PFSK-1 (cell line): ENCODE data around the gene THRSP.
A peak's percentile ranks its signal among the peaks of the same experiment; 100 is the strongest.

Source experiments
- FOXP2 ChIP-seq: optimal IDR thresholded peaks from 2 replicates; pipeline ENCODE3; 2011; ENCODE audit warnings: borderline replicate concordance, control low read depth, inconsistent platforms; ENCODE audit not compliant: insufficient read depth; ENCODE audit errors: extremely low read length, extremely low read depth
- POLR2AphosphoS5 ChIP-seq: IDR thresholded peaks from 2 replicates; pipeline ENCODE4 v1.6.1; 2012; ENCODE audit warnings: low read depth, mild to moderate bottlenecking, control low read depth, low read length, moderate library complexity
- SIN3A ChIP-seq: IDR thresholded peaks from 2 replicates; pipeline ENCODE4 v1.6.1; 2012; ENCODE audit warnings: mild to moderate bottlenecking, low read length, moderate library complexity, borderline replicate concordance; ENCODE audit not compliant: insufficient read depth
- TAF1 ChIP-seq: IDR thresholded peaks from 2 replicates; pipeline ENCODE4 v1.6.1; 2012; ENCODE audit warnings: low read length, control low read depth, borderline replicate concordance; ENCODE audit not compliant: insufficient read depth
- TF ChIP-seq, protein P1 (sequence below), 2 experiments: IDR thresholded peaks; 2 replicates each; pipeline versions ENCODE4 v1.6.1 to v1.8.0; 2011 to 2012; ENCODE audit warnings: low read depth in 2 of 2, low read length in 2 of 2, control low read depth in 1 of 2, inconsistent platforms in 1 of 2, mild to moderate bottlenecking in 1 of 2, moderate library complexity in 1 of 2; ENCODE audit not compliant: insufficient read depth in 1 of 2

THRSP gene

DNA sequence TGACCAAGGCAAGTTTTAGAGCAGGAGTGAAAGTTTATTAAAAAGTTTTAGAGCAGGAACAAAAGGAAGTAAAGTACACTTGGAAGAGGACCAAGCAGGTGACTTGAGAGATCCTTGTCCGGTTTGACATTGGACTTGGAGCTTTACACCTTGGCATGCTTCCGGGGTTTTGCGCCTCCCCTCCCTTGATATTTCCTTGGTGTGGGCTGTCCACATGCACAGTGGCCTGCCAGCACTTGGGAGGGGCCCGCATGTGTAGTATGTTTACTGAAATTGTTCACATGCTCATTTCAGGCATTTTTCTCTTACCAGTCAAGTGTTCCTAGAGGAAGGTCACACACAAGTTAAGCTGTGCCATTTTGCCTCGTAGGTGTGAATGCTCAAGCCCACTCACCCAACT lies 19.0 kb upstream of the THRSP start:
- TF ChIP-seq SIN3A (no peak), TAF1 (no peak), FOXP2 (no peak)
- TF ChIP-seq, protein P1, sequence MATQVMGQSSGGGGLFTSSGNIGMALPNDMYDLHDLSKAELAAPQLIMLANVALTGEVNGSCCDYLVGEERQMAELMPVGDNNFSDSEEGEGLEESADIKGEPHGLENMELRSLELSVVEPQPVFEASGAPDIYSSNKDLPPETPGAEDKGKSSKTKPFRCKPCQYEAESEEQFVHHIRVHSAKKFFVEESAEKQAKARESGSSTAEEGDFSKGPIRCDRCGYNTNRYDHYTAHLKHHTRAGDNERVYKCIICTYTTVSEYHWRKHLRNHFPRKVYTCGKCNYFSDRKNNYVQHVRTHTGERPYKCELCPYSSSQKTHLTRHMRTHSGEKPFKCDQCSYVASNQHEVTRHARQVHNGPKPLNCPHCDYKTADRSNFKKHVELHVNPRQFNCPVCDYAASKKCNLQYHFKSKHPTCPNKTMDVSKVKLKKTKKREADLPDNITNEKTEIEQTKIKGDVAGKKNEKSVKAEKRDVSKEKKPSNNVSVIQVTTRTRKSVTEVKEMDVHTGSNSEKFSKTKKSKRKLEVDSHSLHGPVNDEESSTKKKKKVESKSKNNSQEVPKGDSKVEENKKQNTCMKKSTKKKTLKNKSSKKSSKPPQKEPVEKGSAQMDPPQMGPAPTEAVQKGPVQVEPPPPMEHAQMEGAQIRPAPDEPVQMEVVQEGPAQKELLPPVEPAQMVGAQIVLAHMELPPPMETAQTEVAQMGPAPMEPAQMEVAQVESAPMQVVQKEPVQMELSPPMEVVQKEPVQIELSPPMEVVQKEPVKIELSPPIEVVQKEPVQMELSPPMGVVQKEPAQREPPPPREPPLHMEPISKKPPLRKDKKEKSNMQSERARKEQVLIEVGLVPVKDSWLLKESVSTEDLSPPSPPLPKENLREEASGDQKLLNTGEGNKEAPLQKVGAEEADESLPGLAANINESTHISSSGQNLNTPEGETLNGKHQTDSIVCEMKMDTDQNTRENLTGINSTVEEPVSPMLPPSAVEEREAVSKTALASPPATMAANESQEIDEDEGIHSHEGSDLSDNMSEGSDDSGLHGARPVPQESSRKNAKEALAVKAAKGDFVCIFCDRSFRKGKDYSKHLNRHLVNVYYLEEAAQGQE (IDR thresholded peaks at IDR 0.05; ENCODE audit: insufficient read depth in 1 of 2, low read depth in 2 of 2, low read length in 2 of 2): no peak

DNA sequence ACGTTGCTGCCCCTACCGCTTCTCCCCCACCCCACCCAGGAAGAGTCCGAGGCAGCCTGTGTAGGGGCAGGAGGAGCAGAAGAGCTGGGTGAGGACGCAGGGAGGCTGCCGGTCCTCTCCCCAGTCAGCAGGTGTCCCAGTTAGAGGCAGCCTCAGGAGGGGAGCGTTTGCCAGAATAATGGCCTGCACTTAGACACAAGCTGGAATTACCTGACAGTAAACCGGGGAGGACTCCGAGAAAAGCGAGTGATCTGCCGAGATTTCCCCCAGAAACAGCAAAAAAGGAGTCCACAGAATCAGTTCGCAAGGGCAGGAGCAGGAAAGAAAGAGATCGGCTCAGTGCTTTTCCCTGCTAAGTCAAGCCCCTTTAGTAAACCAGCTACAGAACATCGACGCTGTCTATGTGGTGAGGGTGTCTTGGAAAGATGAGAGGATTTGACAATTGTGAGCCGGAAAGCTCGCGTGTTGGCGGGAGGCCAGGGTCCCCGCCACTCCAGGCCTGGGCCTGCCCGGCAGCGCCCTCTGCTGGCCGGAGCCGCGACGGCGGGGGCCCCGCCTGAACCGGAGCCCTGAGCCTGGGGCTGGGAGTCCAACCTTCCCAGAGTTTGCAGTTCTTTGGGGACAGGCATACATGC lies 17.7 kb upstream of the THRSP start:
- TF ChIP-seq FOXP2 (peak; percentile 51), POLR2AphosphoS5 (peak; percentile 47; the same call in 1 of the 2 replicates), TAF1 (no peak), SIN3A (peak; percentile 38; the same call in 1 of the 2 replicates)
- TF ChIP-seq, protein P1 (IDR thresholded peaks at IDR 0.05; ENCODE audit: insufficient read depth in 1 of 2, low read depth in 2 of 2, low read length in 2 of 2): no peak

DNA sequence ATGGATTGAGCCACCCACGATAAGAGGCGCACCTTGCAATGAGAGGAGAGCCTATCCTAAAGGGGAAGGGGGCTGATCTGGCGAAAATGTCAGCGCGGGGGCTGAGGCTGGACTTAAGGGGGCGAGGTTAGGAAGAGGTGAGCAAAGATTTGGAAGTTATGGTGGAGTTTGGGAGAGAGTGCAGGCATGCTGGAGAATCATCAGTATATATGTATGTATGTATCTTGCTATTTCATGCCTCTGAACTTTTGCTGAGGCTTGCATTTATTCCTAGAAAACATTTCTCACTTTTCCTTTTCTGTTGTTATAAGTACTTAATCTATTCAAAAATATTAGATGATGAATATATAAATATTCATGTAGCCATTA lies 17.2 kb upstream of the THRSP start:
- TF ChIP-seq POLR2AphosphoS5 (no peak), TAF1 (no peak), SIN3A (no peak)

DNA sequence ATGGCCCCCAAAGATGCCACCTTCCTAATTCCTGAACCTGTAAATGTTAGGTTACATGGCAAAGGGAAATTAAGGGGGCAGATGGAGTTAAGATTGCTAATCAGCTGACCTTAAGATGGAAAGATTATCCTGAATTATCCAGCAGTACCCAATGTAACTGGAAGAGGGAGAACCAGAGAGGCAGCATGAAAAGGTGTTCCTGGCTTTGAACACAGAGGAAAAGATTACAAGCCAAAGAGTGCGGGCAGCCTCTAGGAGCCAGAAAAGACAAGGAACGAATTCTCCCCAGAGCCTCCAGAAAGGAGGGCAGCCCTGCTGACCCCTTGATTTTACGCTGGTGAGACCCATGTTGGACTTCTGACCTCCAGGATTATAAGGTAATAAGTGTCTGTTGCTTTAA lies 15.1 kb upstream of the THRSP start:
- TF ChIP-seq POLR2AphosphoS5 (no peak), TAF1 (no peak), SIN3A (no peak), FOXP2 (no peak)
- TF ChIP-seq, protein P1 (IDR thresholded peaks at IDR 0.05; ENCODE audit: insufficient read depth in 1 of 2, low read depth in 2 of 2, low read length in 2 of 2): no peak

DNA sequence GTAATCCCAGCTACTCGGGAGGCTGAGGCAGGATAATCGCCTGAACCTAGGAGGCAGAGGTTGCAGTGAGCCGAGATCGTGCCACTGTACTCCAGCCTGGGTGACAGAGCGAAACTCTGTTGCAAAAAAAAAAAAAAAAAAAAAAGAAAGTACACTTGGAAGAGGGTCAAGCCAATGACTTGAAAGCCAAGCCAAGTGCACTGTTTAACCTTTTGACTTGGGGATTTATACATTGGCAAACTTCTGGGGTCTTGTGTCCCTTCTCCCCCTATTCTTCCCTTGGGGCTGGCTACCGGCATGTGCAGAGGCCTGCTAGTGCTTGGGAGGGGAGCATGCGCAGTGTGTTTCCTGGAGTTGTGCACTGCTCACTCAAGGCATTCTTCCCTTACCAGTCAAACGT lies 14.3 kb upstream of the THRSP start:
- no peak for TF ChIP-seq SIN3A
- no peak for TF ChIP-seq POLR2AphosphoS5
- TF ChIP-seq TAF1: no peak
- TF ChIP-seq, protein P1 (IDR thresholded peaks at IDR 0.05; ENCODE audit: insufficient read depth in 1 of 2, low read depth in 2 of 2, low read length in 2 of 2): no peak
- TF ChIP-seq FOXP2: no peak
